ENCODE results near the gene OR5M10.
"Not testable (repeated sequence)": the region's sequence is repeated elsewhere in the genome, so short reads cannot be mapped to it uniquely, and the experiment has no call there.

The OR5M10 gene

DNA sequence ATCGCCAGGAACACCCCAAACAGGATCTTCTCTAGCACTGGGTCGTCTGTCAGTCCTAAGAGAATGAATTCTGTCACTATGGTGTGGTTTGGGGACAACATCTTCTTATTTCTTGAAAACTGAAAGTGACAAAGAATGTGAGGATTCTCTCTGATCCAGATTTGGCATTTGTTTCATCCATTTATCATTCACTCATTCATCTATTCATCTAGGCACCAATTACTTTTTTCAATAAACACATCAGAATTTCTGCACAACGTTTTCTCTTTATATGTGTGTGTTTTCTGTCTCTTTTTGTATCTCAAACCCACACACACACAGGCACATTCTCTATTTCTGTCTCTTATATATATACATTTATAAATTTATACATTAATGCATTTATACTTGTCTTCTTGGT lies at the start of gene OR5M10:
Gene OR5M10 (minus strand): TSS at position 101 of the 400 bp plus-strand sequence. CDS start 0 bp downstream, at position 101.
- no peak for DNase-seq (ENCODE audit: low spot score)
- TF ChIP-seq, protein P1, sequence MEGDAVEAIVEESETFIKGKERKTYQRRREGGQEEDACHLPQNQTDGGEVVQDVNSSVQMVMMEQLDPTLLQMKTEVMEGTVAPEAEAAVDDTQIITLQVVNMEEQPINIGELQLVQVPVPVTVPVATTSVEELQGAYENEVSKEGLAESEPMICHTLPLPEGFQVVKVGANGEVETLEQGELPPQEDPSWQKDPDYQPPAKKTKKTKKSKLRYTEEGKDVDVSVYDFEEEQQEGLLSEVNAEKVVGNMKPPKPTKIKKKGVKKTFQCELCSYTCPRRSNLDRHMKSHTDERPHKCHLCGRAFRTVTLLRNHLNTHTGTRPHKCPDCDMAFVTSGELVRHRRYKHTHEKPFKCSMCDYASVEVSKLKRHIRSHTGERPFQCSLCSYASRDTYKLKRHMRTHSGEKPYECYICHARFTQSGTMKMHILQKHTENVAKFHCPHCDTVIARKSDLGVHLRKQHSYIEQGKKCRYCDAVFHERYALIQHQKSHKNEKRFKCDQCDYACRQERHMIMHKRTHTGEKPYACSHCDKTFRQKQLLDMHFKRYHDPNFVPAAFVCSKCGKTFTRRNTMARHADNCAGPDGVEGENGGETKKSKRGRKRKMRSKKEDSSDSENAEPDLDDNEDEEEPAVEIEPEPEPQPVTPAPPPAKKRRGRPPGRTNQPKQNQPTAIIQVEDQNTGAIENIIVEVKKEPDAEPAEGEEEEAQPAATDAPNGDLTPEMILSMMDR (IDR thresholded peaks at IDR 0.05; ENCODE audit: extremely low read depth, missing control alignments): no peak

DNA sequence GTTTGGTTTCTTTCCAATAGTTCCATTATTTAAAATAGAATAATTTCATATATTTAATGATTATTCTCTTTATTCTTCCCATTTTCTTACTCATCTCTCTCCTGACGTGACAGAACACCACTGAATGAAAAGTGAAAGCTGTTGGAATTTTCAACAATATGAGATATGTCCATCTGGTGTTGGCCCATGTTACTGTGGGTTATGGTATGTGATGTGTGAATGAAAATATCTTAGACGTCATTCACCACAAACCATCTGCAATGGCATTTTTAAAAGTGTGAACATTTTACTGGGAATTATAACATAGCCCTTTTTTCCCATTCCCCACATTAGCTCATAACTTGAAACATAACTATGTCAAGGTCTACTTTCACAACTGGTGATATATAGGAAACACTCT lies 48.4 kb upstream of the OR5M10 start:
- TF ChIP-seq, protein P1 (IDR thresholded peaks at IDR 0.05; ENCODE audit: extremely low read depth, missing control alignments): no peak
- no peak for DNase-seq (ENCODE audit: low spot score)

DNA sequence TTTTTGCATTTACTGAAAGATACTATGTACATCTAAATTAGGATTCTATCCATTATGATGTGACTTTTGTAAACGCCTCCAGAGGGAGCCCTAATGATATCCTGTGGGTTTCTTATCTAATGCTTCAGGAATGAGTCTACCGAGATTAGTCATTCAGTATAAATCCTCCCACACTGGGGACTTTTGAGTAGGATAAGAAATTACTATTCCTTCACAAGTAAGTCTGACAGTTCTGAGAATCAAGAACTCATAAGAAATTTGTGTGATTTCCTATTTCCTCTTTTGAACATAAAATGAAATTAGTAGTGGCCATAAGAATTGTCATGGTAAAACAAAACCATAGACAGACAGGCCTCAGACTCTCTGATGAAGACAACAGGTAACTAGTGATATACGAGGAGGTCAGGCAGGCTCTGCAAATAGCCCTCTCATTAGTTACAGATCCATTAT lies 47.2 kb upstream of the OR5M10 start:
- TF ChIP-seq, protein P1 (IDR thresholded peaks at IDR 0.05; ENCODE audit: extremely low read depth, missing control alignments): no peak
- DNase-seq (ENCODE audit: low spot score): peak; percentile 11

DNA sequence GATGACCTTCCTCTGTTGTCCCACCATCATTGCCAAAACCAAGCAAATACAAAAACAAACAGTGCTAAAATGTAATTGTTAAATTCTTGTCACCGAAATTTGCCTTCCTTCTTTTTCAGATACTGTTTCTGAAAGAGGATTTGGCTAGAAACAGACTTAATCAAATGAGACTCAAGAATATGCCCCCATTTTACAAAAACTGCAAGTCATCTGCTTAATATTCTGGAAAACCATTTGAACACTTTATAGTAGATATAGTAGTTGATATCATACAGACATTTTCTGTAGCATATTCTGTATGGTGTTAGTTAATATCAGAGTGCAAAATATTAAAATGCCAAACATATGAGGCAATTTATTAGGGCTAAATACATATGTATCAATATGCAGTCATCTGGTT lies 33.7 kb upstream of the OR5M10 start:
- DNase-seq (ENCODE audit: low spot score): no peak
- TF ChIP-seq, protein P1 (IDR thresholded peaks at IDR 0.05; ENCODE audit: extremely low read depth, missing control alignments): no peak

DNA sequence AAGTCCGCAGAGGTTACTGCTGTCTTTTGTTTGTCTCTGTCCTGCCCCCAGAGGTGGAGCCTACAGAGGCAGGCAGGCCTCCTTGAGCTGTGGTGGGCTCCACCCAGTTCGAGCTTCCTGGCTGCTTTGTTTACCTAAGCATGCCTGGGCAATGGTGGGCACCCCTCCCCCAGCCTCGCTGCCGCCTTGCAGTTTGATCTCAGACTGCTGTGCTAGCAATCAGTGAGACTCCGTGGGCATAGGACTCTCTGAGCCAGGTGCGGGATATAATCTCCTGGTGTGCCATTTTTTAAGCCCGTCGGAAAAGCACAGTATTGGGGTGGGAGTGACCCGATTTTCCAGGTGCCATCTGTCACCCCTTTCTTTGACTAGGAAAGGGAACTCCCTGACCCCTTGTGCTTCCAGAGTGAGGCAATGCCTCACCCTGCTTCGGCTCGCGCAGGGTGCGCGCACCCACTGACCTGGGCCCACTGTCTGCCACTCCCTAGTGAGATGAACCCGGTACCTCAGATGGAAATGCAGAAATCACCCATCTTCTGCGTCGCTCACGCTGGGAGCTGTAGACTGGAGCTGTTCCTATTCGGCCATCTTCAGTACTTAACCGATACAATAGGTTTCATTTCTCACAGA lies 14.7 kb upstream of the OR5M10 start:
- DNase-seq (ENCODE audit: low spot score): not testable (repeated sequence)

DNA sequence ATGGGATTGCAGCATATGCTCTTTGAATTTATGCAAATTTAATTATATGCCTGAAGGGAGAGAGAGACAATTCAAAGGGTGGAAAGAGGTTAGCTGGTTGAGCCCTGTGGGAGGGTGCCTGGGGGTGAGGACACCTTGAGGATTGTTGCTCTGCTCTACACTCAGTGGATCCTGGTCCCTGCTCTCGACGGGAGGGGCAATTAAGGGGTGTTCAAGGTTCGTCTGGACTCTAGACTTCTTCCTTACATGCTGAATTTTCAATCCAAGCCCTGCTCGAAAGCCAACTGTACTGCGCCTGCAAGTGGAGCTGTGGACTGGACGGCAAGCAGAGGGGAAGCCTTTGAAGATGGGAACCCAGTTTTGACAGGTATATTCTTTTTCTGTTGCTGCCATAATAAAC lies 18.9 kb downstream of the OR5M10 start:
- TF ChIP-seq, protein P1 (IDR thresholded peaks at IDR 0.05; ENCODE audit: extremely low read depth, missing control alignments): no peak
- no peak for DNase-seq (ENCODE audit: low spot score)

DNA sequence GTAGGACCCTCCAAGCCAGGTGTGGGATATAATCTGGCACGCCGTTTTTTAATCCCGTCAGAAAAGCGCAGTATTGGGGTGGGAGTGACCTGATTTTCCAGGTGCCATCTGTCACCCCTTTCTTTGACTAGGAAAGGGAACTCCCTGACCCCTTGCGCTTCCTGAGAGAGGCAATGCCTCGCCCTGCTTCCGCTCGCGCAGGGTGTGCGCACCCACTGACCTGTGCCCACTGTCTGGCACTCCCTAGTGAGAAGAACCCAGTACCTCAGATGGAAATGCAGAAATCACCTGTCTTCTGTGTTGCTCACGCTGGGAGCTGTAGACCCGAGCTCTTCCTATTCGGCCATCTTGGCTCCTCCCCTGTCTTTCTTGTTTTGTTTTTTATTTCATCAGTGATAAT lies 22.8 kb downstream of the OR5M10 start:
- DNase-seq (ENCODE audit: low spot score): not testable (repeated sequence)

DNA sequence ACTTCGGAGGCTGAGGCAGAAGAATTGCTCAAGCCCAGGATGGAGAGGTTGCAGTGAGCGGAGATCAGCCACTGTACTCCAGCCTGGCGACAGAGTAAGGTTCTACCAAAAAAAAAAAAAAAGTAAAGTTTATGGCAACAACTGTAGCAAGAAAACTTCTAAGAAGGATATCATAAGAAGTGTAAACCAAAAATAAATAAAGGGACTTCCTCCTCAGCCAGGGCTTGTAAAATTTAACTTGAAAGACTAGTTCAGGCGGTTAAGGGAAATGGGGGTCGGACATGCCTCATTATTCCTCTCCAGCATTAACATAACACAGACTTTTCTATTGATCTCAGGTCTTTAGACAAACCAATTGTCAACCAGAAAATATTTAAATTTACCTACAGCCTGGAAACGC lies 32.0 kb downstream of the OR5M10 start:
- TF ChIP-seq, protein P1 (IDR thresholded peaks at IDR 0.05; ENCODE audit: extremely low read depth, missing control alignments): no peak
- no peak for DNase-seq (ENCODE audit: low spot score)
